WTC11 (cell line): ENCODE data around the gene FRYL.

Experiments used
- ESRRA ChIP-seq: sonication (generic); formaldehyde crosslinking; IDR thresholded peaks from 2 replicates; pipeline ENCODE4 v1.8.1; 2022; ENCODE audit warnings: mild to moderate bottlenecking, missing genetic modification reagents, borderline replicate concordance
- OVOL2 ChIP-seq: fragments of 250-450 bp; sonication (Bioruptor Pico); IDR thresholded peaks from 2 replicates; pipeline ENCODE4 v1.9.0; 2021; ENCODE audit warnings: mild to moderate bottlenecking, borderline replicate concordance

DNA sequence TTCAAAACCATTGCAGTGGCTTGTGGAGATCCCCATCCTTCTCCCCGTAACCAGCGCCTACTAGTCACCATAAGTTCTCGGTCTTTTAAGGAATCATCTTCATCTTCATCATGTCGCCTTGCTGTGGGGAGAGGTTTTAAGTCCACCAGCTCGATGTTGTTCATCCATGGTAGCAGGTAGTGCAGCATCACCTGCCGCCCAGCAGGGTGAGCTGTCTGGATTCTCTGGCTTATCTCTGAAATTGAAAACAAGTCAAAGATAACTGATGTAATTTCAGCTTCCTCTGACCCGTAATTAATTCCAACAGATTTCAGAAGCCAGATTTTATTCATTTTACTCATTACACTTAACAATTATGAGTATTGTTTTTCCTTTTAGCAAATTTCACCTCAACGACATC is 222.6 kb downstream of the FRYL start:
- TF ChIP-seq OVOL2 (CRISPR knock-in tag) (no peak), ESRRA (CRISPR knock-in tag) (no peak)
